Activated T-helper 1 cell treated with anti-CD3 and anti-CD28 coated beads, Interleukin-12 subunit alpha, Interleukin-12 subunit beta, Interleukin-2, Interleukin-4 antibody, amounts not matched to agents 30 ng/mL and 10 ng/mL and 1 ng/mL, durations not matched to agents 14 hours and 24 hours and 36 hours (primary cell): ENCODE data around the gene GALNT5. TPM values are rescaled to one million over a fixed set of nuclear protein-coding genes. Genes with fewer than 3 reads are reported as not detected.

Source experiments
- total RNA-seq: library from RNA; stranded (reverse); gene quantifications from 2 replicates; pipeline ENCODE4 v1.2.3, GENCODE V29; 2022

Gene GALNT5
- total RNA-seq, 1 donor from 2014 or later, result not detected

Other genes with a start within 250 kb of the GALNT5 start
- gene ERMN, start 68.1 kb downstream of the GALNT5 start, total RNA-seq, result 2.1 and 2.4 TPM in 2 replicates
- 296 and 302 TPM in 2 replicates for gene CYTIP, start 186.4 kb downstream of the GALNT5 start, total RNA-seq